ENCODE measurements around the gene KCNK2.

The KCNK2 gene

GRCh38 chr1:215101511-215101910, 19.0 kb downstream of the KCNK2 start:
- no peak for DNase-seq

- DNase-seq = no peak
Measured at GRCh38 chr1:215104283-215104682, 21.7 kb downstream of the KCNK2 start.

- no peak for DNase-seq
Measured at GRCh38 chr1:215106067-215106466, 23.5 kb downstream of the KCNK2 start.

- no peak for DNase-seq
Measured at GRCh38 chr1:215109171-215109570, 26.6 kb downstream of the KCNK2 start.

GRCh38 chr1:215111916-215112315, 29.4 kb downstream of the KCNK2 start:
- no peak for DNase-seq

- DNase-seq = no peak
Measured at GRCh38 chr1:215113776-215114153, 31.2 kb downstream of the KCNK2 start.

- no peak for DNase-seq
Measured at GRCh38 chr1:215114154-215114933, 31.8 kb downstream of the KCNK2 start.

- no peak for DNase-seq
Measured at GRCh38 chr1:215115760-215116159, 33.2 kb downstream of the KCNK2 start.

GRCh38 chr1:215118081-215118480, 35.5 kb downstream of the KCNK2 start:
- DNase-seq = no peak

GRCh38 chr1:215119056-215119455, 36.5 kb downstream of the KCNK2 start:
- DNase-seq = no peak

- no peak for DNase-seq
Measured at GRCh38 chr1:215119719-215120365, 37.3 kb downstream of the KCNK2 start.

GRCh38 chr1:215128504-215128903, 46.0 kb downstream of the KCNK2 start:
- DNase-seq = no peak

- DNase-seq = no peak
Measured at GRCh38 chr1:215131291-215131690, 48.8 kb downstream of the KCNK2 start.

GRCh38 chr1:215132156-215132555, 49.6 kb downstream of the KCNK2 start:
- DNase-seq = no peak

GRCh38 chr1:215133532-215133931, 51.0 kb downstream of the KCNK2 start:
- no peak for DNase-seq

- no peak for DNase-seq
Measured at GRCh38 chr1:215137985-215138384, 55.4 kb downstream of the KCNK2 start.

GRCh38 chr1:215140135-215140534, 57.6 kb downstream of the KCNK2 start:
- no peak for DNase-seq

GRCh38 chr1:215141460-215141859, 58.9 kb downstream of the KCNK2 start:
- DNase-seq = no peak

GRCh38 chr1:215143497-215143896, 61.0 kb downstream of the KCNK2 start:
- DNase-seq = no peak

- no peak for DNase-seq
Measured at GRCh38 chr1:215146240-215146975, 63.9 kb downstream of the KCNK2 start.

GRCh38 chr1:215147024-215147423, 64.5 kb downstream of the KCNK2 start:
- no peak for DNase-seq

GRCh38 chr1:215151841-215152549, 69.5 kb downstream of the KCNK2 start:
- DNase-seq = no peak

GRCh38 chr1:215156232-215156631, 73.7 kb downstream of the KCNK2 start:
- DNase-seq = no peak

Measured in CD4-positive, alpha-beta T cell treated with Interleukin-1 beta for 1 hour (primary cell).